Stimulated activated CD8-positive, alpha-beta memory T cell treated with anti-CD3 and anti-CD28 coated beads, Interleukin-15, amount 100 ng/mL, for 48 hours (primary cell): ENCODE measurements around the gene GALNT6.
A peak's percentile ranks its signal among the peaks of the same experiment; 100 is the strongest.
"Not testable (repeated sequence)": the region's sequence is repeated elsewhere in the genome, so short reads cannot be mapped to it uniquely, and the experiment has no call there.

Experiments used
- DNase-seq, 2 donors: peaks; one replicate each; pipeline ENCODE4 v3.0.0-alpha.2; 2020; ENCODE audit warnings: low read depth in 2 of 2

The GALNT6 gene

DNA sequence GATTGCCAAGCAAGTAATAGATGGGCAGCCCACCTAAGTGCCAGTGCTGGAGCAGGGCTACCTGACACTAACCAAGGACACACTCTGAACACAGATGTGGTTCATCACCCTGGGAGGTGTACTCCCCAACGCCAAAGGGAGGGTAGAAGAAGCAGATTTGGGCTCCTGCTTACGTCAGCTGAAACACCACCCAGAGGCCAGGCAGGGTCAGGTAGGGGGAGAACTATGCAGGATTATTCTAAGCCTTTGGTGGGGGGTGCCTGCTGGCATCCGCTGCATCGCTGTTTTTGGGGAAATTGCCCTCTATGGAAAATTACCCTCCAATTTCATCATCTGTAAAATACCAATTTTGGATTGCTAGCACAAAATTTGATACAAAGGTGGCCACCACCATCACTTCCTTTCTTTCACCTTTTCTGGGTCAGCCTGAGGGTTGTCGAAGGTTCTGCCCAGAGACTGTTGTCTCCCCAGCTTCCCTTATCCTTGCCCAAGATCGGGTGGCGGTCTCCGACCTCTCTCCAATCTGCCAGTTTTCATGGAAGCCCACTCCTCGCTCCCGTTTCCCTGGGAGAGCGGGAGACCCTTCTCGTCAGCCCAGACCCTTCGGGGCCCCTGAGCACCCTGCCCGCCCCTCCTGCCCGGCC lies 67.8 kb downstream of the GALNT6 start:
- DNase-seq = peak in 1 of 2 donors; percentile 34

DNA sequence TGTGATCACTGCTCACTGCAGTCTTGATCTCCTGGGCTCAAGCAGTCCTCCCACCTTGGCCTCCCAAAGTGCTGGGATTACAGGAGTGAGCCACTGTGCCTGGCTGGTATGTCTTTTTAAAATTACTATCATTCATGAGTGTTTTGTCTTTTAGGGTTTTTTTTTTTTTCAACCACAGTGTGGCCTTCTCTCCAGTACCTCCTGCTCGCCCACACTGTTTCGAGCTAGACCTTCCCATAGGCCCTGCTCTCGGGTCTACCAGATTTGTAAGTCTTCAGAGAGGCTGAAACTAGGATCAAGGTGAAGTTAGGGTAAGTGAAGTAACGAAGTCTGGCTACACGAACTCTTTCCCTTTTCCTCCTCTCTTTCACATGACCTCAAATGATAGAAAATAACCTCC lies 68.8 kb downstream of the GALNT6 start:
- peak in 1 of 2 donors; percentile 44 for DNase-seq

DNA sequence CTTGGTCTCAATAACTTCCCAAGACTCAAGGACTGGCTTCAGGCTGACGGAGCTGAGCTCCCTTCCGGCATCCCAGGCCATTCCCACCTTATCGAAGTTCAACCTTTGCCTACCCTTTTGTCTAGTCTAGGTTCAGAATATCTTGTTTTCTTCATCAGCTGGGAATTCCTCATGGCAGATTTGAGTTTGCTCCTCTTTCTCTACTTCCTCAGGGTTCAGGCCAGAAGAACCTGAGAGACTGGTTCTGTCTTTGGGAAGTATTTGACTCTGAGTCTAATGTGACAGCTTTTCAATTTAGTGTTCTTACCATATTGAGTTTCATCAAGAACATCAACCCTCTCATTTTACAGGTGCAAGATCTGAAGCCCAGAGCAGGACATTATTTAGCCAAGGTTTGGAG lies 69.3 kb downstream of the GALNT6 start:
- no peak for DNase-seq

DNA sequence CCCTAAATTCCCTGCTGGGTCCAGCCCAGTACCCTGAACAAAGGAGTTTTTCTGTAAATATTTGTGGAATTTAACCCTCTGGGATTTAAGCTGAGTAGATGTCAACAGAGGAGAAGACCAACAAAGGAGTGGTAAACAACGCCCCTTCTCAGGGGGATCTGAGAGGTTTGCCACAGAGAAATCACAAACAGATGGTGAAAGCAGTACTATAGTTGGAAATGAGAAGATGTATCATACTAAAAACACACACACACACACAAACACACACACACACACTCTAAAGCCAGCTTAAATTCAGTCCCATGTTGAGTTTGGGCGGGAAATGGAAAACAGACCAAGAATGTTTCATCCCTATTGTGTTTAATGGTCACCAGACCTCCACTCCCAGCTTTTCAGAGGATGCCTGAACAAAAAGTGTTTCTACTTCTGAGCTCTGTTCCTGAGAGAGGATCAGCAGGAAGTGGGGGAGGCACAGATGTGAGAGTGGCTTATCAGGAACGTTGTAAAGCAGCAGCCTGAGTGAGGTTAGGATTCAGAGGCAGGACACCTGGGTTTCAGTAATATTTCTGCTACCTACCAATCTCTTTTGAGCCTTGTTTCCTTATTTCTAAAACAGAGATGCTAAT lies 70.4 kb downstream of the GALNT6 start:
- no peak for DNase-seq

DNA sequence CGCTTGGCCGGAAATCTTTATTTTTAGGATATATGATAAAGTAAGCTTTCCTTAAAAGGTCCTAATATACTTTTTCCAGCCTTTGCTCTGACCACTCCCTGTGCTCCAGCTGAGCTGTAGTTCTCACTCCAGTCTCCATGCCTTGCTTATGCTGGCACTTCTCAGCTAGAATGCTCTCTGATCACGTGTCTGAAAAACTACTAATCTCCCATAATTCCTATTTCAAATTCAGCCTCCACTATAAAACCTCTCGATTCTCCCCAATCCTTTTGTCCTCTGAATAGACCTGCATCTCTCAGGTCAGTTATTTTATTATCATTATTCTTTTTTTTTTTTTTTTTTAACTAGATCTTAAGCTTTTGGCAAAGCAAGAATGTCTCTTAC lies 70.9 kb downstream of the GALNT6 start:
- no peak for DNase-seq

DNA sequence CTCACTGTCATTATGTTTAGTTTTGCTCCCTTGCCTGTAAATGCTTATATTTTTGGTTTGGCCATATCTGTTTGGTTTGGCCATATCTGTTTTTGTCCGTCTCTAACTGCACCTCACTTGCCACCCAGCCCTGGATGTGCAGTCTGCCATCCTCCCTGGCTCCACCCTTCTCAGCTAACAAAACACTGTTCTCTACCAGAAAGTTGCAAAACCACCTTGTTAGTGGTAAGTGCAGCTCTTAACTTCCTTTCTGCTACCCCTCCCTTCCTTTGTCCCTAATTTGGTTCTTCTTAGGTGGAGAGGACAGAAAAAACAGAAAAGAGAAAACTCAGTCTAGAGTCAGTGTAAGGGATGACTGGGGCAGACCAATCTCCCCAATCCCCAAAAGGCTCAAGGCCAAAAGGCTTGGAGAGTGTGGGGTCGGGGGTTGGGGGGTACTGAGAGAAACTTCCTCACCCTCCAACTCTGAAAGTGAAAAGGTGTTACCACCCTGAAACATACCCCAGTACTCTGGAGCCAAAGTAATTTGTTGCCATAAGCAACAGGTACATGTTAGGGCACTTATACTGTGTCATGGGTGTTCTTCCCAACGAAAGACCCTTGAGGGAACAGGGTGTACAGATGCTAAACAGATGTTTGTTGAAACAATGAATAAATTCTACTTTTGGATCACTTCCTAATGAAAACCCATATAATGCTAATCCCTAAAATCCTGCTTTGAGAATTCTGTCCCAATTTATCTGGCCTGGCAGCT lies 72.2 kb downstream of the GALNT6 start:
- DNase-seq = no peak

DNA sequence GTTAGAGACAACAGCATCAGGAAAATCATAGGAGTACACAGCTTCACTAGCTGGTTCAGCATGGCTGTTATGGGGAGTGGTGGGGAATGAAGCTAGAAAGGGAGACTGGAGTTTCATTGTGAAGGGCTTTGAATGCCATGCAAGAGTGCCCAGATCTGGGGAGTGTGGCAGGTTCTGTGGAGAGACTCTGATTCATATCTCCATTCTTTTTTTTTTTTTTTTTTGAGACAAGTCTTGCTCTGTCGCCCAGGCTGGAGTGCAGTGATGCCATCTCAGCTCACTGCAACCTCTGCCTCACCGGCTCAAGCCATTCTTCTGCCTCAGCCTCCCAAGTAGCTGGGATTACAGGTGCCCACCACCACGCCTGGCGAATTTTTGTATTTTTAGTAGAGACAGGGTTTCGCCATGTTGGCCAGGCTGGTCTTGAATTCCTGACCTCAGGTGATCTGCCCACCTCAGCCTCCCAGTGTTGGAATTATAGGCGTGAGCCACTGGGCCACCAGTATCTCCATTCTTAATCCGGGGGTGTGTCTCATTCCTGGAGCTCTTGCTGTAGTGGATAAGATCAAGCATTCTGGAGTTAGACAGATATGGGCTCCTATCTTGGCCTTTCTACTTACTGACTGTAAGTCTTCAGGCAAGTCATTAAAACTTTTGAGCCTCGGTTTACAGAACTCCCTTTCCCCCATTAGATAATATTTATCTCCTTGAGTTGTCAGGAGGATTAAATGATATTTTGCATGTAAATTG lies 73.0 kb downstream of the GALNT6 start:
- DNase-seq = not testable (repeated sequence)

DNA sequence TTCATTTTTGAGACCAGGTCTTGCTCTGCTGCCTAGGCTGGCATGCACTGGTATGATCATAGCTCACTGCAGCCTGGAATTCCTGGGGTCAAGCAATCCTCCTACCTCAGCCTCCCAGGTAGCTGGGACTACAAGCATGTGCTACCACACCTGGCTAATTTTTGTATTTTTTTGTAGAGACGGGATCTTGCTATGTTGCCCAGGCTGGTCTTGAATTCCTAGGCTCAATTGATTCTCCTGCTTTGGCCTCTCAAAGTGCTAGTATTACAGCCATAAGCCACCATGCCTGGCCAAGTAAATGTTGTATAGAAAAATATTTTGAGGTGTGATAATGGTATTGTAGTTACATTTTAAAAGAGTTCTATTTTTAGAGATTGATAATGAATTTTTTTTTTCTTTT lies 79.8 kb downstream of the GALNT6 start:
- DNase-seq = no peak

DNA sequence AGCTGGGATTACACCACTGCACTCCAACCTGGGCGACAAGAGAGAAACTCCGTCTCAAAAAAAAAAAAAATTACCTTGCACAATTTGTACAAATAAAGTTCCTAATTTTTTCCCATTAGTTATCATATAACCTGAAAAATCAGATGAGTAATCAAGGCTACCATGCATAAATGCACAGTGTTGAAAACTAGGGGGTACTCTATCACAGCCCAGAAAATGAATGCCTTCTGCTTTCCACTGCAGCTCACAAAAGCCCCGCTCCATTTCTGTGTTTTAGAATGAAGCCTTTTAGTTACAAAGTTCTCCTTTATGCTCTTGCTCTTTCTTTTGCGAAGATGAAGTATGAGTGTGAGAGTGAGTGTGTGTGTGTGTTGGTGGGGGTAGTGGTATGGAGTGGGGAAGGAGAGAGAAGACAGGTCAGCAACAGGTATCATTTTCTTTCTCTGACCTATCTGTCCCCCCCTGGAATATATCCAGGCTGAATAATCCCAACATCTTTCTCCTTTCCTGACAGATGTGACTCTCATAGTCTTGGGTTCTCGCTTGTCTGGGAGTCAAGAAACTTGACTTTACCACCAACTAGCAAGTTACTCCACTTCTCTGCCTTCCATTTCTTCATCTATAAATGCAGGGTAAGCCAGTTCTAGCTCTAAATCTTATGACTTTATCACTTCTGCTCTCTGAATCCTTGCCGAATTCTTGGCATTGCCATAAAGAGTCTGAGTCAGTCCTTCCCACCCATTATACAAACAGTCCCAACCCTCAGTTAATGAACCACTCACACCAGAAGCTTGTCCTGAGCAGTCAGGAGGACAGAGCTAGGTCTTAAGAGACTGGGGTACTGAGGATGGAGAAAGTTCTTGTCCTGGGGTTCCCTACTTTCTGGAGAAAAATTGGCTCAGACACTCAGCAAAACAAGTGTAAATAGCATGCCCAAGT lies 83.3 kb downstream of the GALNT6 start:
- DNase-seq = no peak

DNA sequence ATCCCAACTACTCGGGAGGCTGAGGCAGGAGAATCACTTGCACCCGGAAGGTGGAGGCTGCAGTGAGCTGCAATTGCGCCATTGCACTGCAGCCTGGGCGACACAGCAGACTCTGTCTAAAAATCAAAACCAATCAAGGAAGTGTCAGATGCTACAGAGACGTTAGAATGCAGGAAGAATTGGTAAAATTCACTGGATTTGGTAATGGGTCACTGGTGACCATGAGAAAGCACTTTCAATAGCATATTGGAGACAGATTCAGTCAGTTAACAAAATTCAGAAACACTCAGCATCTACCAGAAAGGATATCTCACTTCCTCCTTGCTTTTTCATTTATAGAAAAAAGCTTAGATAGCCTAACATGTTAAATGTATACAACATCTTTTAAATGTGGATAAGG lies 84.7 kb downstream of the GALNT6 start:
- DNase-seq = no peak
